ENCODE data around the gene PCNX4.

The PCNX4 gene

DNA sequence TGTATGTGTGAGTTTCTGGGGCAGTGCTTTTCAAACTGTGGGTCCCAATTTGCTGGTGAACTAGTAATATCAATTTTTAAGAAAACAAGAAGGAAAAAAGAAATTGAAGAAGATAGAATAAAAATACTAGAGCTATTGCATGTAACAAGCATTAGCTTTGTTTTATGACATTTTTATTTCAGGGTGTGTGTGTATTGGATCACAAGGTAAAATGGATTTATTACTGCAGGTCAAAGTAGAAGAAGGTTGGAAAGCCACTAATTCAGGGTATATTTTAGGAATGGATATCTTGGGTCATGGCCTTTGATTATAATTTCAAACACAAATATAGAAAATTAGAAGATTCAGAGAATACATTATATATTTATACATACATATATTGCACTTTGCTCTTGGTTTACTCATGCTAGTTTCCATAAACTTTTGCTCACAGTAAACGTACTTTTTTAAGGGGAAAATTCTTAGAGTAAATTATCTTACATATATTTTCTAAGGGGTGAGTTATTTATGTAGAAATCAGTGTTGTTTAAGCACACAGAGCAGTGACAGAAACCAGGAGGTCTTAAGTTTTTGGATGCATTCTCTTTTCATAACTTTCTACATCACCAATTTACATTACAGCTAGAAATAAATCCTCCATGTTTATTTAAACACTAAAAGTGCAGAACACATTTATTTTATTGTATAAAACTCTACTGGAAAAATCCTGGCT lies 122.8 kb downstream of the PCNX4 start:
- no peak overlapping the region for H3K4me3 ChIP-seq (ENCODE audit: low read depth, low read length)
- TF ChIP-seq, protein P1, sequence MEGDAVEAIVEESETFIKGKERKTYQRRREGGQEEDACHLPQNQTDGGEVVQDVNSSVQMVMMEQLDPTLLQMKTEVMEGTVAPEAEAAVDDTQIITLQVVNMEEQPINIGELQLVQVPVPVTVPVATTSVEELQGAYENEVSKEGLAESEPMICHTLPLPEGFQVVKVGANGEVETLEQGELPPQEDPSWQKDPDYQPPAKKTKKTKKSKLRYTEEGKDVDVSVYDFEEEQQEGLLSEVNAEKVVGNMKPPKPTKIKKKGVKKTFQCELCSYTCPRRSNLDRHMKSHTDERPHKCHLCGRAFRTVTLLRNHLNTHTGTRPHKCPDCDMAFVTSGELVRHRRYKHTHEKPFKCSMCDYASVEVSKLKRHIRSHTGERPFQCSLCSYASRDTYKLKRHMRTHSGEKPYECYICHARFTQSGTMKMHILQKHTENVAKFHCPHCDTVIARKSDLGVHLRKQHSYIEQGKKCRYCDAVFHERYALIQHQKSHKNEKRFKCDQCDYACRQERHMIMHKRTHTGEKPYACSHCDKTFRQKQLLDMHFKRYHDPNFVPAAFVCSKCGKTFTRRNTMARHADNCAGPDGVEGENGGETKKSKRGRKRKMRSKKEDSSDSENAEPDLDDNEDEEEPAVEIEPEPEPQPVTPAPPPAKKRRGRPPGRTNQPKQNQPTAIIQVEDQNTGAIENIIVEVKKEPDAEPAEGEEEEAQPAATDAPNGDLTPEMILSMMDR (IDR thresholded peaks at IDR 0.05; ENCODE audit: low read depth, low read length, missing control alignments), result no peak
- in situ Hi-C loops (cut with HindIII; ENCODE audit: low sequenced_read_pairs), result no loop called here
- DNase-seq (ENCODE audit: low read depth), result no peak

GRCh38 chr14:60215127-60215444 lies 123.4 kb downstream of the PCNX4 start:
- in situ Hi-C loops (cut with HindIII; ENCODE audit: low sequenced_read_pairs), result no loop called here
- TF ChIP-seq, protein P1 (IDR thresholded peaks at IDR 0.05; ENCODE audit: low read depth, low read length, missing control alignments), result no peak
- no peak overlapping the region for H3K4me3 ChIP-seq (ENCODE audit: low read depth, low read length)
- no peak for DNase-seq (ENCODE audit: low read depth)

GRCh38 chr14:60215520-60216420 lies 124.0 kb downstream of the PCNX4 start:
- in situ Hi-C loops (cut with HindIII; ENCODE audit: low sequenced_read_pairs), result no loop called here
- H3K4me3 ChIP-seq (ENCODE audit: low read depth, low read length), result no peak overlapping the region
- no peak for DNase-seq (ENCODE audit: low read depth)
- TF ChIP-seq, protein P1 (IDR thresholded peaks at IDR 0.05; ENCODE audit: low read depth, low read length, missing control alignments), result no peak

GRCh38 chr14:60217713-60218112 lies 126.0 kb downstream of the PCNX4 start:
- DNase-seq (ENCODE audit: low read depth), result no peak
- H3K4me3 ChIP-seq (ENCODE audit: low read depth, low read length), result no peak overlapping the region
- TF ChIP-seq, protein P1 (IDR thresholded peaks at IDR 0.05; ENCODE audit: low read depth, low read length, missing control alignments), result no peak
- in situ Hi-C loops (cut with HindIII; ENCODE audit: low sequenced_read_pairs), result no loop called here
